NCI-H82 treated with DMSO at 0.1 percent for 48 hours (cell line): Measurements from ENCODE around the gene IFIT3.
"Not testable (repeated sequence)": the region's sequence is repeated elsewhere in the genome, so short reads cannot be mapped to it uniquely, and the experiment has no call there.

Experiments used
- DNase-seq: peaks from one replicate; lab custom pipeline; 2025; ENCODE audit not compliant: unreplicated experiment; lab: John Stamatoyannopoulos, UW

Gene IFIT3

DNA sequence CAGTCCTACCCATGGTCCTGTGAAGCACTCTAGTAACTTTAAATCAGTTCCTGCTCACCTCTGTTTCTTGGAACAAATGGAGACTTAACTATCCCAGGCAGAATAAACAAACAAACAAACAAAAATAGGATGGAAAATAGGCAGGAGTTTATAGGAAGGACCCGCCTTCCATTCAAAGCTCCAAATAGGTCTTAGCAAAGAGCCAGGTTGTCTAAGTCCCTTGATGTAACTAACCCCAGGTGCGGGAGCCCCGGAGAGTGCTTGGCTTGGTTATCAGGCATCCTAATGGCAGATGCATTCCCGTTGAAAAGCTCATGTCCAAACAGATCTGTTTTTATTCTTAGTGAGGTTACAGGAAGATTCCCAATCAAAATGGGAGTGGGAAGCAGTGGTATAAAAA lies 23.8 kb upstream of the IFIT3 start:
- no peak for DNase-seq

DNA sequence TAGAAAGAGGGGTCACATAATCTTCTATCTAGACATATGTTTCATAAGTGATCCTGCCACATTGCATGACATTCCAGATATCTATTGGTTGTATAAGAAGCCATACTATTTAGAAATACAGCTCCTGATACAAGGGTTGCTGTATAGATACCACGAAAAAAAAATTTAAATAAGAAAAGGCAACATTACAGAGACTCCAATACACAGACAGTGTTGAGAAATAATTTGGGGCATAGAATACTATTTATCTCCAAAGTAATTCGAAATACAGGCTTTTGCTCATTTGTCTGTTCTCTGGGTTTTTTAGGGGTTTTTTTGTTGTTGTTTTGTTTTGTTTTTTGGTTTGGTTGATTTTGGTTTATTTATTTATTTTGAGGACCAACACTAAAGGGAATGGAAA lies 23.4 kb upstream of the IFIT3 start:
- no peak for DNase-seq

DNA sequence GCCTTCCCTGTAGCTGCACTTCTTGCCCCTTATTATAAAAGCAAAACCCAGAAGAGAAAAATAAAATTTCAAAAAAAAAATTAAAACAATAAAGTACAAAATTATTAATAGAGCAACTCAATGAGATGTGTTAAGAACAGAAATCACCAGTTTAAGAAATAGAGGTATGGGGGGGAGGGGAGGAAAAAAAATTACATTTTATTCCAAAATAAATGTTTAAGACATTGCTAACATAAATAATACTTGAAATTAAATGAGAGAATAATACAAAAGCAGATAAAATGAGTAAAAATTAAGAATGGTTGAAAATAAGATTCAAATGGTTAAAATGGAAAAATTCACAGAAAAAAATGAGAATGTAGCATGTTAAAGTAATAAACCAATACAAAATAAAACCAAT lies 22.9 kb upstream of the IFIT3 start:
- DNase-seq: no peak

DNA sequence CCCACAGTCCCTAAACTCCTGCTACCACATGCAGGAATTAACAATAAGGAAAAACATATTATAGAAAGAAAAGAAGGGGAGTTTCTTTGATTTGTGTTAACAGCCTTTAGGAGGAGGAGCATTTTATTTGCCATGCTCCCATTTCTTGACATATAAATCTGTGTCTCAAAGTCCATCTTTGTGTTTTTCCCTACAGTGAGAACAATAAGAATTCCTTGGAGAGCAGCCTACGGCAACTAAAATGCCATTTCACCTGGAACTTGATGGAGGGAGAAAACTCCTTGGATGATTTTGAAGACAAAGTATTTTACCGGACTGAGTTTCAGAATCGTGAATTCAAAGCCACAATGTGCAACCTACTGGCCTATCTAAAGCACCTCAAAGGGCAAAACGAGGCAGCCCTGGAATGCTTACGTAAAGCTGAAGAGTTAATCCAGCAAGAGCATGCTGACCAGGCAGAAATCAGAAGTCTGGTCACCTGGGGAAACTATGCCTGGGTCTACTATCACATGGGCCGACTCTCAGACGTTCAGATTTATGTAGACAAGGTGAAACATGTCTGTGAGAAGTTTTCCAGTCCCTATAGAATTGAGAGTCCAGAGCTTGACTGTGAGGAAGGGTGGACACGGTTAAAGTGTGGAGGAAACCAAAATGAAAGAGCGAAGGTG lies 21.9 kb upstream of the IFIT3 start:
- no peak for DNase-seq

DNA sequence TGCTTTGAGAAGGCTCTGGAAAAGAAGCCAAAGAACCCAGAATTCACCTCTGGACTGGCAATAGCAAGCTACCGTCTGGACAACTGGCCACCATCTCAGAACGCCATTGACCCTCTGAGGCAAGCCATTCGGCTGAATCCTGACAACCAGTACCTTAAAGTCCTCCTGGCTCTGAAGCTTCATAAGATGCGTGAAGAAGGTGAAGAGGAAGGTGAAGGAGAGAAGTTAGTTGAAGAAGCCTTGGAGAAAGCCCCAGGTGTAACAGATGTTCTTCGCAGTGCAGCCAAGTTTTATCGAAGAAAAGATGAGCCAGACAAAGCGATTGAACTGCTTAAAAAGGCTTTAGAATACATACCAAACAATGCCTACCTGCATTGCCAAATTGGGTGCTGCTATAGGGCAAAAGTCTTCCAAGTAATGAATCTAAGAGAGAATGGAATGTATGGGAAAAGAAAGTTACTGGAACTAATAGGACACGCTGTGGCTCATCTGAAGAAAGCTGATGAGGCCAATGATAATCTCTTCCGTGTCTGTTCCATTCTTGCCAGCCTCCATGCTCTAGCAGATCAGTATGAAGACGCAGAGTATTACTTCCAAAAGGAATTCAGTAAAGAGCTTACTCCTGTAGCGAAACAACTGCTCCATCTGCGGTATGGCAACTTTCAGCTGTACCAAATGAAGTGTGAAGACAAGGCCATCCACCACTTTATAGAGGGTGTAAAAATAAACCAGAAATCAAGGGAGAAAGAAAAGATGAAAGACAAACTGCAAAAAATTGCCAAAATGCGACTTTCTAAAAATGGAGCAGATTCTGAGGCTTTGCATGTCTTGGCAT lies 21.1 kb upstream of the IFIT3 start:
- no peak for DNase-seq

DNA sequence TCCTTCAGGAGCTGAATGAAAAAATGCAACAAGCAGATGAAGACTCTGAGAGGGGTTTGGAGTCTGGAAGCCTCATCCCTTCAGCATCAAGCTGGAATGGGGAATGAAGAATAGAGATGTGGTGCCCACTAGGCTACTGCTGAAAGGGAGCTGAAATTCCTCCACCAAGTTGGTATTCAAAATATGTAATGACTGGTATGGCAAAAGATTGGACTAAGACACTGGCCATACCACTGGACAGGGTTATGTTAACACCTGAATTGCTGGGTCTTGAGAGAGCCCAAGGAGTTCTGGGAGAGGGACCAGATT lies 20.6 kb upstream of the IFIT3 start:
- no peak for DNase-seq

DNA sequence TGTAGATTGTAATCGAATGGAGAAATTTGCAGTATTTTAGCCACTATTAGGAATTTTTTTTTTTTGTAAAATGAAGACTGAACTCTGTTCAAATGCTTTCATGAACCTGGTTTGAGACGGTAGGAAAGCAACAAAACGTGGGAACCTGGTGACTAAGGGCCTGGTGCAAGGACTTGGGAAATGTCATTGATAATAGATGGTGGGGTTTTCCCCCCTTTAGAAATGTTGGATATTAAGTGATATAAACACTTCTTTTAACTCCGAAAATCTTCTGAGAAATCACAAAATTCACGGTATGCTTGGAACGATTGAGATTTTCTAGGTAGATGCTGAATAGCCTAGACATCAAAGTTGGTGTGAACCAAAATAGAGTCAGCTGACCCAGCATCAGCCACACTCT lies 19.5 kb upstream of the IFIT3 start:
- no peak for DNase-seq

DNA sequence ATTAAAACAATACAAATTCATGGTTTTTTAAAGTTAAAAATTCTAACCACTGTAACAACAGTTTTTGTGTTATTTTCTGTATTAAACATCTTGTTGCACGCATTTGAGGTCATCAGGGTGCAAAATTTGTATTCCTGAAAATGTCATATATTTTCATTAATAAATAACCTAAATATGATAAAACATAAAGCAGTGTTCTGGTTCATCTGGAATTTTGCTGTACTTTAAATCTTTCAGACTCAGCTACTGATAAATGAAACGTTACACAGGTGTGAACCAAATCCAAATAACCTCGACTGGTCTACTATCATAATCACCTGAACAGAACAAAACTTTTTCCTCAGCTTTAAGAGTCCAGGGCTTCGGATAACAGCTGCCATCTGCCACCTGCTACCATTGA lies 19.1 kb upstream of the IFIT3 start:
- DNase-seq: no peak

DNA sequence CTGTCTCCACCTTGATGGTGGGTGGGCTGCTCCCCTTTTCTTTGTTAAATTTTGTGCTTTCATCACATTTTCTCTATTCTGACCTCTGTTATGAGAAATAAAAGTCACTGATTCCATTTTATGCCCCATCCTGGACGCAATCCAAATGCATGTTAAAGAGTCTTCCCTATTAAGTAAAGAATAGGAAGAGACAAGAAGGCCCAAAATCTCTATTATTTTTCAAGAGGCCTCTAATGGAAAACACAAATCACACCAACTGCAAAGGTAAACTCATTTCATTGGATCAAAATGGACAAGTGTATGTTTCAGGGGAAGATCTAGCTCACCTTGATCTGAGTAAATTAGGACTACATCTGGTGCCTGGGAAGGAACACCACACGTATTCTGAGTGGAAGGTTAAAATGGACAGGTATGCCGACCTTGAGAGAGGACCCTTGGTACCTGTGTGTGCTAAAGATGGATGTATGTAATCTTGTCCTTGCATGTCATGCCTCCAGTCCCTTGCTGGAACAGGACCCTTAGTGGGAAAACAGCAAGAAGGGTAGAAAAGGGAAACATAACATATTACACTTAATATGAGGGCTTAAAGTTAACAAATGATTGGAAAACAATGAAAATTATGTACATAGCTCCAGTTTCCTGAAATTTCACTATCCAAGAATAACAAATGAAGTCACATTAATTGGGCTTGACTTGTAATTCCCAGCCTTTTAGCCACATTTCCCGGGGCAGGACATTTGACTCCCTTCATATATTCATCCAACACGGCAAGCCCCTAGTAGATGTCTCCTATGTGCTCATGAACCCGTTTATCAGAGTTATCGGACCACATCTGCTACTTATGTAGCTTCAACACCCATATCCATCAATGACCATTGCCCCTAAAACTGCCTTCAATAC lies 18.4 kb upstream of the IFIT3 start:
- no peak for DNase-seq

DNA sequence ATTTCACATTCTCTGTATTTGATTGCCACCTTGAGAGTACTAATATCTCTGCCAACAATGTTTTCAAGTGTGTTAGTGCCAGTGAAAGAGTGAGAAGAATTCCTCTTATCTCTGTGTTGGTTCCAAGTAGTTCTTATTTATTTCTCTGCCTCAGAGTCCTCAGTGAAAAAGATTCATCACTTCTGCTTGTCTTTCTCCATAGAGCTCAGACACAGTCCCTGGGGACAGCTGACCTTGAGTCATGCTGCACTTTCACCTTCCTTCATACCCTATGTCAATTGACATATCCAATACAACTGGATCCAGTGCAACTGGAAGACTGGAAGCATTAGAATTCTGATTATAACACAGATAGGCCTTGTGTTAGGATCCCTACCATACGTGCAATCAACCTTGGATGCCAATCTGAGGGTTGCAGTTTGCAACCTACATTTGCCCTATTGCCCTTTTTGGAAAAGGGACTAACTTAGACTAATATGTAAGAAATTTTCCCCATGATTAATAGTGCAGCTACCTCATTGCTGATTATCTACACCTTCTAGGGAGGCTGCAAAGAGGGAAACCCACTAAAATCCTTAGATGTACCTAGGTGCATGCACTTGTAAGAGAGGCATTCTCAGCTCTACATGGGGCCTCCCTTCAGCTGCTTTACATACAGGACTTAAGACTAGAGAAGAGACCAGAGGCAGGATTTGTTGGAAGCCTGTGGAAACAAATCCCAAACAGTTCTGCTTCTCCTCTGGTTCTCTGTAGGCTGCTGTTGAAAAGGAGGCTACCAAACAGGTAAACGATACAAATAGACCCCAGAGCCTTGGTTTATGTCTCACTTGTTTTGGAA lies 17.5 kb upstream of the IFIT3 start:
- DNase-seq: no peak

DNA sequence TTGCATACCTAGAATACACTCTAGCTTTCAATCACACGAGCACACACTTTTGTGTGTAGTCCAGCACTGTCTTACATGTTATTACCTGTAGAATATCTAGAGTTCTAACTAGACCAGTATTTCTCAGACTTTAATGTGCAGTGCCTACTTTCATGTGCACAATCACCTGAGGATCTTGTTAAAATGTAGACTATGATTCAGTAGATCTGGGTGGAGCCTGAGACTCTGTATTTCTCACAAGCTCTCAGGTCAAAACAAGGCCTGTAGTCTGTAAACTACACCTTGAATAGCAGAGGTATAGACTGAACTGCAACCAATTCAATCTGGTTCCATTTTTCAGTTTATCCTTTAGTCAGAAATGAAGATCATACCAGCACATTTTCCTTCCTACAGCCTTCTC lies 14.8 kb upstream of the IFIT3 start:
- no peak for DNase-seq

DNA sequence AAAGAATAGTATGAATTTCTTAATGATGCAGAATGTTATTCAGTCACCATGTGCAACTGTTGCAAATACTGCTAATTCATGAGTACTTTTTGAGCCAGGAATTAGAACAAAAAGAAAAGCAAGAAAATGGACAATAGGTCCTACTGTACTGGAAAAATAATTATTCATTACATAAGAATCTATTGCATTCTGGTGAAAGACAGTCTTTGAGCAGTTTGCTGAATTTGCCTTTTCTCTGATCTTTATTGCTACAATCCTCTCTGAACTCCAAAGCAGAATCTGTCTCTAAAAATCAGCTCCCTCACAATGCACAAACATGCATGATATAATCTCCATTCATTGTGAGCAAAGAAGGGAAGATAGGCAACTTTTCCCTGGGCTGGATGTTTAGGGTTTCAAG lies 13.1 kb upstream of the IFIT3 start:
- no peak for DNase-seq

DNA sequence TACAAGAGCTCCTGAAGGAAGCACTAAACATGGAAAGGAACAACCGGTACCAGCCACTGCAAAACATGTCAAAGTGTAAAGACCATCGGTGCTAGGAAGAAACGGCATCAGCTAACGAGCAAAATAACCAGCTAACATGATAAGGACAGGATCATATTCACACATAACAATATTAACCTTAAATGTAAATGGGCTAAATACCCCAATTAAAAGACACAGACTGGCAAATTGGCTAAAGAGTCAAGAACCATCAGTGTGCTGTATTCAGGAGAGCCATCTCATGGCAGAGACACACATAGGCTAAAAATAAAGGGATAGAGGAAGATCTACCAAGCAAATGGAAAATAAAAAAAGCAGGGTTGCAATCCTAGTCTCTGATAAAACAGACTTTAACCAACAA lies 9.8 kb upstream of the IFIT3 start:
- DNase-seq: not testable (repeated sequence)

DNA sequence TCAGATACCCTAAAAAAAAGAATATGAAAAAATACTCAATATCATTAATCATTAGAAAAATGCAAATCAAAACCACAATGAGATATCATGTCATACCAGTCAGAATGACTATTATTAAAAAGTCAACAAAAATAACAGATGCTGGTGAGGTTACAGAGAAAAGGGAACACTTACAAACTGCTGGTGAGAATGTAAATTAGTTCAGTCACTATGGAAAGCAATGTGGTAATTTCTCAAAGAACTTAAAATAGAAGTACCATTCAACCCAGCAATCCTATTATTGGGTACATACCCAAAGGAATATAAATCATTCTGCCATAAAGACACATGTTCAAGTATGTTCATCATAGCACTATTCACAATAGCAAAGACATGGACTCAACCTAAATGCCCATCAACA lies 2.7 kb upstream of the IFIT3 start:
- DNase-seq: not testable (repeated sequence)

DNA sequence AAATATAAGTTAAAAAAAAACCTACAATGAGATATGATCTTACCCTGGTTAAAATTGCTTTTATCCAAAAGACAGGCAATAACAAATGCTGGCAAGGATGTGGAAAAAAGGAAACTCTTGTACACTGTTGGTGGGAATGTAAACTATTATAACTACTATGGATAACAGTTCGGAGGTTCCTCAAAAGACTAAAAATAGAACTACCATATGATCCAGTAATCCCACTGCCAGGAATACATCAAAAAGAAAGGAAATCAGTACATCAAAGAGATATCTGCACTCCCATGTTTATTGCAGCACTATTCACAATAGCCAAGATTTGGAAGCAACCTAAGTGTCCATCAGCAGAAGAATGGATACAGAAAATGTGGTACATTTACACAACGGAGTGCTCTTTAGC lies 1.9 kb upstream of the IFIT3 start:
- DNase-seq: not testable (repeated sequence)

DNA sequence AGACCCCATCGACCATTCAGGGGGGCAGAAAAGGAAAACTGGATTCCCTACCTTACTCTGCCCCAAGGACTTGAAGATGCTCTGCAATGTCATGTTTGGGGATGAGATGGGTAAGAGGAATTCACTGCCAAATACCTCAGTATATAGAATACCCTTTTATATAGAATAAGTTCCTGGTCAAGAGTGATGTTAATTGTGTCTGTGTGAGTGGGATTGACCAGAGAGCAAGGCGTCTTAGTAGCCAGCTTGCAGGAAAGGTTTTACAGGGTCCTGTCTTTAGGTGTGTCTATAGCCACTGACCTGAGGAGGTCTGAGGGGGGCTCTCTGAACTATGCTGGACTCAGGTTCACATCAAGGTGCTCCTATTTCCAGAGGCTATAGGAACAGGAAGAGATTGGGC lies 1.4 kb downstream of the IFIT3 start:
- DNase-seq: no peak

DNA sequence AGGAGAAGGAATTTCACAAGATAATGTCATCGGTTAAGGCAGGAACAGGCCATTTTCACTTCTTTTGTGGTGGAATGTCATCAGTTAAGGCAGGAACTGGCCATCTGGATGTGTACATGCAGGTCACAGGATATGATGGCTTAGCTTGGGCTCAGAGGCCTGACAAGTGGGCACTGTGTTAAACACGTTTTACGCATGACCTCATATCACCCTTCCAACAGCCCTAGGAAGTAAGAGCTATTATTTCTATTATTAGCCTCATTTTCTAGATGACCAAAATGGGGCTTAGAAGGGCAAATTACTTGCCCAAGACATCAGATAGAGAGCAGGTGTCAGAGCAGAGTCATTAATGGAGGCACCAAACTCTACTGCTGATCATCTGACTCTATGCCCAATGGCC lies 2.2 kb downstream of the IFIT3 start:
- DNase-seq: not testable (repeated sequence)

DNA sequence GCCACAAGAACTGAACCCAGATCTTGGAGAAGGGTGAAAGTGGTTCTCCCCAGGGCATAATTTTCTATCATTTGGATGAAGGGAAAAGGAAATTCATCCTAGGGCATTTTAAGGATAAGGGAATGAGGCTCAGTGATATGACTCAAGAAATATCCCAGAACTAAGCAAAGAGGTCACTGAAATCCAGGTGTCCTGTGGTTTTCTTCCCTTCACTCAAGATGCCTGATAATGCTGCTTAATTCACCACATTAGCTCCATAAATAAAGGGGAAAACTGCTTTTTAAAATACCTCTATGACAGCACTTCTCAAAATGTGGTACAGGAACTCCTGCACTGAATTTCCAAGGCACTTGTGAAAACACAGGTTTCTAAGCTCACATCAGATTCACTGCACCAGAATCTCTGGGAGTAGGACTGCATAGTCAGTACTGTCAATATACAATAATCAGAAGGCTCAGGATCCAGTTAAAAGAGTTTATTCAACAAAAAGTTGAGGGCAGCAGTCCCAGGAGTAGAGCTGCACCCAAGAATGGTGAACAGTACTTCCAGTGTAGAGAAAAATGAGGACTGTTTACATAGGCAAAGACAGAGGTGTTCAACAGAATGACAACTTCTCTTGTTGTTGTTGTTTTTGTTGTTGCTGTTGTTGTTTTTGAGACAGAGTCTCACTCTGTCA lies 2.9 kb downstream of the IFIT3 start:
- DNase-seq: no peak

DNA sequence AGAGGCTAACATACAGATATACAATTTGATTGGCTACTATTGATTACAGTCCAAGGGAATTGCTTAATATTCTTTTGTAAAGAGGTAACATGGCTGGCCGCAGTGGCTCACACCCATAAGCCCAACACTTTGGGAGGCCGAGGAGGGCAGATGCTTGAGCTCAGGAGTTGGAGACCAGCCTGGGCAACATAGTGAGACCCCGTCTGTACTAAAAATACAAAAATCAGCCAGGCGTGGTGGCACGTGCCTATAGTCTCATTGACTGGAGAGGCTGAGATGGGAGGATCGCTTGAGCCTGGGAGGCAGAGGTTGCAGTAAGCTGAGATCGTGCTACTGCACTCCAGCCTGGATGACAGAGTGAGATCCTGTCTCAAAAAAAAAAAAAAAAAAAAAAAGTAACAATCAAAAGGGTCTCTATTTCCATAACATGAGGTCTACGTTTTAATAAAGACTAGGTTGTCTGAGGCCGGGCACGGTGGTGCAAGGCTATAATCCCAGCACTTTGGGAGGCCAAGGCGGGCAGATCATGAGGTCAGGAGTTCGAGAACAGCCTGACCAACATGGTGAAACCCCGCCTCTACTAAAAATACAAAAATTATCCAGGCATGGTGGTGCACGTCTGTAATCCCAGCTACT lies 3.8 kb downstream of the IFIT3 start:
- not testable (repeated sequence) for DNase-seq

DNA sequence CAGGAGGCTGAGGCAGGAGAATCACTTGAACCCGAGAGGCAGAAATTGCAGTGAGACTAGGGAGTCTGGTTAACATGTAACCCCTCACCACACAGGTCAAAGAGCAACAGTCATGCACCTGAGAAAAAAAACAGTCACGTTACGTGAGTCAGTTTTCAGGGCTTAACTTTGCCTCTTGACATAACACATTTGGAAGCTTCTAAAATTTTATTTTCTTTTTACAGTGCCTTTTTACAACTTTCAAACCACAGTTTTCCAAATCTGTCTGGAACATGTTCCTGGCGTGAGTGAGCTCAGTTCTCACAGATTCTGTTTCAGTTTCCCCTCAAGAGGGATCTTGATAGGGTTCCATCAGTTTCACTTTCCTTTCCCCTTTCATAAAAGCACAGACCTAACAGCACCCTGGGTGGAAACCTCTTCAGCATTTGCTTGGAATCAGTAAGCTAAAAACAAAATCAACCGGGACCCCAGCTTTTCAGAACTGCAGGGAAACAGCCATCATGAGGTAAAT lies 4.4 kb downstream of the IFIT3 start:
- no peak for DNase-seq
